ENCODE measurements around the gene ACBD6. TPM values are rescaled to one million over a fixed set of nuclear protein-coding genes. Genes with fewer than 3 reads are reported as not detected.

Gene ACBD6
- total RNA-seq, 1 experiment from 2014 or later: 73.6 TPM

DNA sequence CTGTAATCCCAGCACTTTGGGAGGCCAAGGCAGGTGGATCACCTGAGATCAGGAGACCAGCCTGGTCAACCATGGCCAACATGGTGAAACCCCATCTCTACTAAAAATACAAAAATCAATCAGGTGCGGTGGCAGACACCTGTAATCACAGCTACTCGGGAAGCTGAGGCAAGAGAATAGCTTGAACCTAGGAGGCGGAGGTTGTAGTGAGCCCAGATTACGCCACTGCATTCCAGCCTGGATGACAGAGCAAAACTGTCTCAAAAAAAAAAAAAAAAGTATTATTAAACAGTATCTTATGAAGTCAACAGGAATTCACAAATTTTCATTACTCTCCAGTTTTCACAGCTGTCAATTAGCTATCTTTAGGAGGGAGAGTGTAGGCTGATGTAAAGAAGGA is 3.8 kb downstream of the ACBD6 start:
- peaks cover 18% of the 10 kb centered on the region for H3K4me1 Mint-ChIP-seq (ENCODE audit: low read depth, unreplicated experiment)
- H3K4me3 Mint-ChIP-seq (ENCODE audit: low read depth, unreplicated experiment): no peak overlapping the region
- no peak overlapping the region for H3K27ac Mint-ChIP-seq (ENCODE audit: unreplicated experiment)
- intact Hi-C loops (cut with micrococcal nuclease; ENCODE audit: unreplicated experiment): no loop called here
- H3K36me3 Mint-ChIP-seq (ENCODE audit: insufficient read depth, unreplicated experiment): peaks cover 27% of the 10 kb centered on the region
- TF ChIP-seq, protein P1, sequence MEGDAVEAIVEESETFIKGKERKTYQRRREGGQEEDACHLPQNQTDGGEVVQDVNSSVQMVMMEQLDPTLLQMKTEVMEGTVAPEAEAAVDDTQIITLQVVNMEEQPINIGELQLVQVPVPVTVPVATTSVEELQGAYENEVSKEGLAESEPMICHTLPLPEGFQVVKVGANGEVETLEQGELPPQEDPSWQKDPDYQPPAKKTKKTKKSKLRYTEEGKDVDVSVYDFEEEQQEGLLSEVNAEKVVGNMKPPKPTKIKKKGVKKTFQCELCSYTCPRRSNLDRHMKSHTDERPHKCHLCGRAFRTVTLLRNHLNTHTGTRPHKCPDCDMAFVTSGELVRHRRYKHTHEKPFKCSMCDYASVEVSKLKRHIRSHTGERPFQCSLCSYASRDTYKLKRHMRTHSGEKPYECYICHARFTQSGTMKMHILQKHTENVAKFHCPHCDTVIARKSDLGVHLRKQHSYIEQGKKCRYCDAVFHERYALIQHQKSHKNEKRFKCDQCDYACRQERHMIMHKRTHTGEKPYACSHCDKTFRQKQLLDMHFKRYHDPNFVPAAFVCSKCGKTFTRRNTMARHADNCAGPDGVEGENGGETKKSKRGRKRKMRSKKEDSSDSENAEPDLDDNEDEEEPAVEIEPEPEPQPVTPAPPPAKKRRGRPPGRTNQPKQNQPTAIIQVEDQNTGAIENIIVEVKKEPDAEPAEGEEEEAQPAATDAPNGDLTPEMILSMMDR (IDR thresholded peaks at IDR 0.05; ENCODE audit: unreplicated experiment): no peak
- no TSS peak for BruUV-seq (replicated peaks)
- CTCF ChIA-PET: interaction anchor here (1.4 kb wide), 1 partner anchor 383 kb away, joined by 3 read pairs; no protein-coding TSS in a partner anchor
- H3K9me3 Mint-ChIP-seq (ENCODE audit: low read depth, unreplicated experiment): no peaks in the 10 kb centered on the region
- DNase-seq: no peak
- H3K27me3 Mint-ChIP-seq (ENCODE audit: unreplicated experiment): no peaks in the 10 kb centered on the region

DNA sequence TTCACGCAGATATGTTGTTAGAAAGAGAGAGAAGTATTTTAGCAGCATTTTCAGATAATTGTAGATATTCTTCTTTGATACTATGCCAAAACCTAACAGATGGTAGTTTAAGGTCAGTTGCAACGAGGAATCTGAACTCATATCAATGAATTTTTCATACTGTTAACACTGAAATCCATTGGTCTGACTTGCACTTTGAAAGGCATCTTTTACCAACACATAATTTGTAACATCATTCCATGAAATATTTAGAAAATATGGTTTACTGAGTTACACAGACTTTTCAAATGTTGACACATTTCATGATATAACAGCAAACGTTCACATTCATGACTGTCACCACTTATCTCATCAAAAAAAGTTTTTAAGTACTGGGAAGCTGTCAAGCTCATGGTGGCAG is 4.6 kb downstream of the ACBD6 start:
- CTCF ChIA-PET: no interaction called here
- TF ChIP-seq, protein P1 (IDR thresholded peaks at IDR 0.05; ENCODE audit: unreplicated experiment): no peak
- no TSS peak for BruUV-seq (replicated peaks)
- Mint-ChIP-seq H3K9me3 (ENCODE audit: low read depth, unreplicated experiment) (no peaks in the 10 kb centered on the region), H3K36me3 (ENCODE audit: insufficient read depth, unreplicated experiment) (peaks cover 28% of the 10 kb centered on the region), H3K27me3 (ENCODE audit: unreplicated experiment) (no peaks in the 10 kb centered on the region), H3K4me1 (ENCODE audit: low read depth, unreplicated experiment) (peaks cover 10% of the 10 kb centered on the region), H3K4me3 (ENCODE audit: low read depth, unreplicated experiment) (no peak overlapping the region), H3K27ac (ENCODE audit: unreplicated experiment) (no peak overlapping the region)
- intact Hi-C loops (cut with micrococcal nuclease; ENCODE audit: unreplicated experiment): no loop called here
- no peak for DNase-seq

DNA sequence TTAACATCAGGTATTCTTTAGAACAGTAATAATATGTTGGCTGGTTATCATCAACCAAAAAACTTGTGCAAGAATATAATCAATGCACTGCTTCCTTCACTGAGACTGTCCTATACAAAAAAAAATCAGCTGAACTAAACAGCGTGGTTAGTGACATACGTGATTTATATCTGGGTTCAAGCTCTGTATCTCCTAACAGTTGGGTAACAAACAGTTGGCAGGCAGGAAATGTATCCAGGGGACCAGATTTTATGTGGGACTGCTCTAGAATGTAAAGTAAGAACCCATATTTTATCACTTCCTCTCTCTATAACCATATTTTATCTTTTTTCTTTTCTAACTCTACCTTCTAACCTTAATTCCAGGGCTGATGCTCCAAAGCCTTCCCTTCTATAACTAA is 8.0 kb downstream of the ACBD6 start:
- H3K36me3 Mint-ChIP-seq (ENCODE audit: insufficient read depth, unreplicated experiment): peaks cover 15% of the 10 kb centered on the region
- H3K9me3 Mint-ChIP-seq (ENCODE audit: low read depth, unreplicated experiment): no peaks in the 10 kb centered on the region
- H3K27me3 Mint-ChIP-seq (ENCODE audit: unreplicated experiment): no peaks in the 10 kb centered on the region
- TF ChIP-seq, protein P1 (IDR thresholded peaks at IDR 0.05; ENCODE audit: unreplicated experiment): no peak
- BruUV-seq (replicated peaks): no TSS peak
- peaks cover 9% of the 10 kb centered on the region for H3K4me1 Mint-ChIP-seq (ENCODE audit: low read depth, unreplicated experiment)
- DNase-seq: no peak
- intact Hi-C loops (cut with micrococcal nuclease; ENCODE audit: unreplicated experiment): no loop called here
- CTCF ChIA-PET: no interaction called here
- H3K27ac Mint-ChIP-seq (ENCODE audit: unreplicated experiment): no peak overlapping the region
- H3K4me3 Mint-ChIP-seq (ENCODE audit: low read depth, unreplicated experiment): no peak overlapping the region

DNA sequence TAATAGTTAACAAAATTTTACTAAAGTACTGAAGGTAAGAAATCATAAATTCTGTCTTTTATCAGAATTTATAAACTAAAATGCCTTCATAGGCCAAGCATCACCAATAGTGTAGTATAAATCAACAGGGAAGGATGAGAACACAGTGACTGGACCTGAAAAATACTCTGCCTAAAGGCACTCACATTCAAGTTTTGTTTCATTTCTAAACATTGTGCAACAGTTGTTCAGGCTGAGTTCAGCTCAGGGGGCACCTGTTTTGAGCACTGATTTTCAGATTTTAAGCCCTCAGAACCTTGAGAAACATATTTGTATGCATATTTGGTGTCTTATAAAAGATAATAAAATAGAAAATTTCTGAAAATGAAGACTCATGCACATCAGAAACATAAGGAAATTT is 12.4 kb downstream of the ACBD6 start:
- Mint-ChIP-seq H3K4me1 (ENCODE audit: low read depth, unreplicated experiment) (no peaks in the 10 kb centered on the region), H3K27ac (ENCODE audit: unreplicated experiment) (no peak overlapping the region), H3K9me3 (ENCODE audit: low read depth, unreplicated experiment) (no peaks in the 10 kb centered on the region), H3K27me3 (ENCODE audit: unreplicated experiment) (no peaks in the 10 kb centered on the region), H3K36me3 (ENCODE audit: insufficient read depth, unreplicated experiment) (peaks cover 20% of the 10 kb centered on the region), H3K4me3 (ENCODE audit: low read depth, unreplicated experiment) (no peak overlapping the region)
- no peak for DNase-seq
- TF ChIP-seq, protein P1 (IDR thresholded peaks at IDR 0.05; ENCODE audit: unreplicated experiment): no peak
- no TSS peak for BruUV-seq (replicated peaks)
- intact Hi-C loops (cut with micrococcal nuclease; ENCODE audit: unreplicated experiment): no loop called here
- CTCF ChIA-PET: interaction anchor here (0.7 to 2.0 kb wide), 4 partner anchors 13 to 311 kb away, joined by 3 to 5 read pairs (median 3); partner anchors contain the start of gene ACBD6
